OCI-LY3 (cell line): ENCODE measurements around the gene DISP2.

Experiments used
- H2AFZ ChIP-seq: fragments of 200-600, 300-600 bp; shearing (Covaris generic); 2 replicates; pipeline ENCODE4 v1.6.0; 2014; ENCODE audit warnings: antibody characterized with exemption, low read depth, low read length
- H3K27ac ChIP-seq: fragments of 200-600, 300-600 bp; sonication (generic); 2 replicates; pipeline ENCODE4 v1.5.1; 2014; ENCODE audit warnings: mild to moderate bottlenecking, low read length, moderate library complexity, mixed read lengths
- H3K27me3 ChIP-seq: fragments of 200-600, 300-600 bp; sonication (generic); 2 replicates; pipeline ENCODE4 v1.6.1; 2014; ENCODE audit warnings: low read depth, low read length, mixed read lengths
- H3K36me3 ChIP-seq: fragments of 200-600, 300-600 bp; sonication (generic); replicated peaks from 2 replicates; pipeline ENCODE3; 2014; ENCODE audit warnings: low read depth, low read length, mixed read lengths
- H3K4me1 ChIP-seq: fragments of 300-600, 200-600 bp; sonication (generic); 2 replicates; pipeline ENCODE4 v1.6.1; 2014; ENCODE audit warnings: low read length, mixed read lengths
- H3K4me2 ChIP-seq: fragments of 200-600, 300-600 bp; sonication (generic); 2 replicates; pipeline ENCODE4 v1.6.1; 2014; ENCODE audit warnings: low read length, mixed read lengths
- H3K4me3 ChIP-seq: fragments of 300-600, 200-600 bp; sonication (generic); 2 replicates; pipeline ENCODE4 v1.5.1; 2014; ENCODE audit warnings: antibody characterized with exemption, mild to moderate bottlenecking, low read length, moderate library complexity
- H3K79me2 ChIP-seq: fragments of 300-600, 200-600 bp; shearing (Covaris generic); 2 replicates; pipeline ENCODE4 v1.6.1; 2014; ENCODE audit warnings: mild to moderate bottlenecking, low read length, mixed read lengths
- H3K9ac ChIP-seq: fragments of 300-600, 200-600 bp; shearing (Covaris generic); 2 replicates; pipeline ENCODE4 v1.6.0; 2014; ENCODE audit warnings: mild to moderate bottlenecking, low read length, moderate library complexity
- H3K9me3 ChIP-seq: fragments of 200-600, 300-600 bp; shearing (Covaris generic); 2 replicates; pipeline ENCODE4 v1.6.1; 2014; ENCODE audit warnings: low read length, mixed read lengths; ENCODE audit not compliant: insufficient read depth
- H4K20me1 ChIP-seq: fragments of 200-600, 300-600 bp; sonication (generic); 2 replicates; pipeline ENCODE4 v1.6.1; 2016; ENCODE audit warnings: low read length, mixed read lengths; ENCODE audit not compliant: insufficient read depth
- CTCF ChIP-seq: fragments of 200-600, 300-600 bp; sonication (generic); IDR thresholded peaks from 2 replicates; pipeline ENCODE4 v1.5.1; 2014; ENCODE audit warnings: antibody characterized with exemption, low read length, low read depth
- EZH2phosphoT487 ChIP-seq: fragments of 200-600 bp; shearing (Covaris generic); IDR thresholded peaks from 2 replicates; pipeline ENCODE4 v1.6.1; 2018; ENCODE audit warnings: antibody characterized with exemption, mixed run types, low read depth

DISP2 gene

GRCh38 chr15:40331637-40332036 is 26.4 kb upstream of the DISP2 start:
- no peaks in the 10 kb centered on the region for H3K9me3 ChIP-seq
- no peak overlapping the region for H3K4me3 ChIP-seq
- H3K27ac ChIP-seq = no peak overlapping the region
- no peak overlapping the region for H3K4me2 ChIP-seq
- H3K4me1 ChIP-seq = peaks cover 27% of the 10 kb centered on the region
- no peak overlapping the region for H2AFZ ChIP-seq
- H3K79me2 ChIP-seq = no peaks in the 10 kb centered on the region
- no peaks in the 10 kb centered on the region for H4K20me1 ChIP-seq
- no peak overlapping the region for H3K9ac ChIP-seq
- no peaks in the 10 kb centered on the region for H3K27me3 ChIP-seq
- no peak for TF ChIP-seq CTCF
- no peak for TF ChIP-seq EZH2phosphoT487
- peaks cover 27% of the 10 kb centered on the region for H3K36me3 ChIP-seq

- Histone ChIP-seq H3K4me3 (no peak overlapping the region), H3K79me2 (no peaks in the 10 kb centered on the region), H4K20me1 (no peaks in the 10 kb centered on the region), H3K4me2 (no peak overlapping the region), H2AFZ (no peak overlapping the region), H3K9me3 (no peaks in the 10 kb centered on the region), H3K36me3 (peaks cover 24% of the 10 kb centered on the region), H3K4me1 (peaks cover 31% of the 10 kb centered on the region), H3K9ac (no peak overlapping the region), H3K27ac (no peak overlapping the region), H3K27me3 (no peaks in the 10 kb centered on the region)
- TF ChIP-seq EZH2phosphoT487 (no peak), CTCF (no peak)
These were observed 25.8 kb upstream of the DISP2 start for GRCh38 chr15:40332113-40332781.

GRCh38 chr15:40333922-40334492 is 24.0 kb upstream of the DISP2 start:
- Histone ChIP-seq H3K4me1 (peaks cover 36% of the 10 kb centered on the region), H3K36me3 (peaks cover 9% of the 10 kb centered on the region), H2AFZ (peak overlapping the region; percentile 66; the same call in 1 of the 2 replicates), H3K4me3 (0 out of 2 replicates have a peak overlapping the region, but pooled peaks have one; percentile 18), H3K4me2 (peak overlapping the region; percentile 39), H4K20me1 (no peaks in the 10 kb centered on the region), H3K9ac (no peak overlapping the region), H3K27ac (no peak overlapping the region), H3K79me2 (no peaks in the 10 kb centered on the region), H3K27me3 (no peaks in the 10 kb centered on the region), H3K9me3 (no peaks in the 10 kb centered on the region)
- TF ChIP-seq EZH2phosphoT487 (no peak), CTCF (no peak)

GRCh38 chr15:40334541-40334940 is 23.5 kb upstream of the DISP2 start:
- Histone ChIP-seq H3K4me2 (no peak overlapping the region), H3K9me3 (no peaks in the 10 kb centered on the region), H2AFZ (peak overlapping the region; percentile 66; the same call in 1 of the 2 replicates), H3K79me2 (no peaks in the 10 kb centered on the region), H4K20me1 (no peaks in the 10 kb centered on the region), H3K4me3 (no peak overlapping the region), H3K27me3 (no peaks in the 10 kb centered on the region), H3K27ac (no peak overlapping the region), H3K9ac (no peak overlapping the region), H3K36me3 (peaks cover 6% of the 10 kb centered on the region), H3K4me1 (peaks cover 36% of the 10 kb centered on the region)
- TF ChIP-seq EZH2phosphoT487 (no peak), CTCF (no peak)
